ENCODE data around the gene IPO11.
"Not testable (repeated sequence)": the region's sequence is repeated elsewhere in the genome, so short reads cannot be mapped to it uniquely, and the experiment has no call there.

DNA sequence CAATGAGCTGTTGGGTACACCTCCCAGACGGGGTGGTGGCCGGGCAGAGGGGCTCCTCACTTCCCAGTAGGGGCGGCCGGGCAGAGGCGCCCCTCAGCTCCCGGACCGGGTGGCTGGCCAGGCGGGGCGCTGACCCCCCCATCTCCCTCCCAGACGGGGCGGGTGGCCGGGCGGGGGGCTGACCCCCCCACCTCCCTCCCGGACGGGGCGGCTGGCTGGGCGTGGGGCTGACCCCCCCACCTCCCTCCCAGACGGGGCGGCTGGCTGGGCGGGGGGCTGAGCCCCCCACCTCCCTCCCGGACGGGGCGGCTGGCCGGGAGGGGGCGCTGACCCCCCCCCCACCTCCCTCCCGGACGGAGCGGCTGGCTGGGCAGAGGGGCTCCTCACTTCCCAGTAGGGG, 100.5 kb downstream of the IPO11 start:
- not testable (repeated sequence) for TF ChIP-seq PPARA (CRISPR knock-in tag; IDR thresholded peaks at IDR 0.05; ENCODE audit: borderline replicate concordance); ISL1 (CRISPR knock-in tag; IDR thresholded peaks at IDR 0.05); ZFP30 (CRISPR knock-in tag; IDR thresholded peaks at IDR 0.05); CSDC2 (CRISPR knock-in tag; IDR thresholded peaks at IDR 0.05); ZNF565 (CRISPR knock-in tag; conservative IDR thresholded peaks at IDR 0.05; ENCODE audit: low read depth); SNAI2 (CRISPR knock-in tag; IDR thresholded peaks at IDR 0.05); TSHZ2 (CRISPR knock-in tag; IDR thresholded peaks at IDR 0.05); ZNF8 (CRISPR knock-in tag; IDR thresholded peaks at IDR 0.05); GLIS3 (CRISPR knock-in tag; IDR thresholded peaks at IDR 0.05); RARB (CRISPR knock-in tag; IDR thresholded peaks at IDR 0.05); ESRRG (CRISPR knock-in tag; IDR thresholded peaks at IDR 0.05); ARNTL (CRISPR knock-in tag; IDR thresholded peaks at IDR 0.05; ENCODE audit: borderline replicate concordance, low read depth)
- TF ChIP-seq, protein P1, sequence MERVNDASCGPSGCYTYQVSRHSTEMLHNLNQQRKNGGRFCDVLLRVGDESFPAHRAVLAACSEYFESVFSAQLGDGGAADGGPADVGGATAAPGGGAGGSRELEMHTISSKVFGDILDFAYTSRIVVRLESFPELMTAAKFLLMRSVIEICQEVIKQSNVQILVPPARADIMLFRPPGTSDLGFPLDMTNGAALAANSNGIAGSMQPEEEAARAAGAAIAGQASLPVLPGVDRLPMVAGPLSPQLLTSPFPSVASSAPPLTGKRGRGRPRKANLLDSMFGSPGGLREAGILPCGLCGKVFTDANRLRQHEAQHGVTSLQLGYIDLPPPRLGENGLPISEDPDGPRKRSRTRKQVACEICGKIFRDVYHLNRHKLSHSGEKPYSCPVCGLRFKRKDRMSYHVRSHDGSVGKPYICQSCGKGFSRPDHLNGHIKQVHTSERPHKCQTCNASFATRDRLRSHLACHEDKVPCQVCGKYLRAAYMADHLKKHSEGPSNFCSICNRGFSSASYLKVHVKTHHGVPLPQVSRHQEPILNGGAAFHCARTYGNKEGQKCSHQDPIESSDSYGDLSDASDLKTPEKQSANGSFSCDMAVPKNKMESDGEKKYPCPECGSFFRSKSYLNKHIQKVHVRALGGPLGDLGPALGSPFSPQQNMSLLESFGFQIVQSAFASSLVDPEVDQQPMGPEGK (CRISPR knock-in tag; IDR thresholded peaks at IDR 0.05; ENCODE audit: borderline replicate concordance), result not testable (repeated sequence)
